A549 (cell line): ENCODE measurements around the gene KLHL29. TPM values are rescaled to one million over a fixed set of nuclear protein-coding genes. Genes with fewer than 3 reads are reported as not detected.

Experiments
- ATAC-seq, 2 experiments: fragments of 200-7000 bp in 1 of 2; fragments of >200 bp in 1 of 2; cut with Nextera tagmentation in 1 of 2; cut with Tn5 transposase in 1 of 2; 3 replicates each; pipeline versions ENCODE4 v1.8.0 to v1.9.1; 2018 to 2020; ENCODE audit warnings: mild to moderate bottlenecking in 1 of 2, moderate library complexity in 1 of 2
- CTCF ChIA-PET: fragments of 300-600 bp; sonication (Branson Sonifier 250); formaldehyde crosslinking; extraction: SDS; loops from one replicate; lab custom pipeline; 2021; ENCODE audit warnings: antibody characterized with exemption, inconsistent platforms; lab: Yijun Ruan, JAX
- POLR2A ChIA-PET: fragments of 350-600 bp; formaldehyde crosslinking; extraction: SDS; loops from one replicate; lab custom pipeline; 2021; ENCODE audit warnings: antibody characterized with exemption, inconsistent platforms; lab: Yijun Ruan, JAX
- DNase-seq, 2 experiments: peaks; one replicate each; pipeline versions ENCODE4 v3.0.0 to v3.0.0-alpha.2; 2011 to 2016; ENCODE audit warnings: low read depth in 1 of 2, low spot score in 1 of 2
- FAIRE-seq: peaks from 2 replicates; lab custom pipeline; 2011; peaks lifted over from hg19 to GRCh38; lab: Jason Lieb, UNC
- H3K27ac ChIP-seq, 2 experiments: fragments of >200 bp; sonication (Bioruptor Twin); formaldehyde crosslinking; 3 replicates each; pipeline ENCODE4 v1.5.1; 2016 to 2017
- H3K4me1 ChIP-seq: fragments of >200 bp; sonication (Bioruptor Twin); formaldehyde crosslinking; 3 replicates; pipeline ENCODE4 v1.6.1; 2016
- H3K4me2 ChIP-seq: fragments of >200 bp; sonication (Bioruptor Twin); formaldehyde crosslinking; 3 replicates; pipeline ENCODE4 v1.6.1; 2016
- H3K4me3 ChIP-seq: fragments of >200 bp; sonication (Bioruptor Twin); formaldehyde crosslinking; 3 replicates; pipeline ENCODE4 v1.5.1; 2016
- H3K9me3 ChIP-seq: fragments of >200 bp; sonication (Bioruptor Twin); formaldehyde crosslinking; 3 replicates; pipeline ENCODE4 v1.6.1; 2016
- CBX2 ChIP-seq: fragments of 200-600 bp; sonication (generic); IDR thresholded peaks from 2 replicates; pipeline ENCODE4 v1.6.1; 2016; ENCODE audit warnings: low read depth, mild to moderate bottlenecking, borderline replicate concordance
- ELK1 ChIP-seq: fragments of 150-350 bp; IDR thresholded peaks from 2 replicates; pipeline ENCODE4 v1.6.1; 2014; ENCODE audit warnings: low read depth, mild to moderate bottlenecking, low read length
- EP300 ChIP-seq, 2 experiments: fragments of >200 bp; sonication (Bioruptor Twin); formaldehyde crosslinking; IDR thresholded peaks; 2 replicates in 1 of 2; 3 replicates in 1 of 2; pipeline ENCODE4 v1.6.1; 2016 to 2017
- FOSL2 ChIP-seq, 2 experiments: fragments of 450-650 bp in 1 of 2; fragments of >200 bp in 1 of 2; sonication (Bioruptor Twin) in 1 of 2; formaldehyde crosslinking; IDR thresholded peaks; 2 replicates each; pipeline versions ENCODE4 v1.5.0 to v1.6.1; 2016 to 2020; ENCODE audit warnings: mild to moderate bottlenecking in 1 of 2, moderate library complexity in 1 of 2
- HMGXB4 ChIP-seq: fragments of 250-450 bp; sonication (Bioruptor Pico); IDR thresholded peaks from 2 replicates; pipeline ENCODE4 v1.5.0; 2021; ENCODE audit warnings: mild to moderate bottlenecking, moderate library complexity, borderline replicate concordance
- JUNB ChIP-seq: fragments of >200 bp; sonication (Bioruptor Twin); formaldehyde crosslinking; IDR thresholded peaks from 2 replicates; pipeline ENCODE4 v1.6.1; 2016
- MAZ ChIP-seq: fragments of 150-350 bp; IDR thresholded peaks from 2 replicates; pipeline ENCODE4 v1.6.1; 2014; ENCODE audit warnings: antibody characterized with exemption, low read depth, low read length, borderline replicate concordance
- RAD21 ChIP-seq, 2 experiments: fragments of >200 bp in 1 of 2; sonication (Bioruptor Twin) in 1 of 2; formaldehyde crosslinking in 1 of 2; IDR thresholded peaks in 1 of 2; conservative IDR thresholded peaks in 1 of 2; 2 replicates in 1 of 2; 3 replicates in 1 of 2; pipeline ENCODE4 v1.6.1; 2012 to 2018; ENCODE audit warnings: inconsistent platforms in 1 of 2
- REST ChIP-seq: fragments of 200-600 bp; sonication (generic); IDR thresholded peaks from 2 replicates; pipeline ENCODE4 v1.6.1; 2016; ENCODE audit warnings: antibody characterized with exemption, mild to moderate bottlenecking, moderate library complexity
- ZSCAN20 ChIP-seq: fragments of 250-450 bp; sonication (Bioruptor Pico); IDR thresholded peaks from 2 replicates; pipeline ENCODE4 v1.8.0; 2022; ENCODE audit warnings: mild to moderate bottlenecking, moderate library complexity
- WGBS: methylation state at CpG from one replicate; pipeline ENCODE4 v1.1.6; 2017; ENCODE audit errors: missing lambda C conversion rate; 5-methylcytosine and 5-hydroxymethylcytosine counted together
- polyA plus RNA-seq, 4 experiments: library from polyadenylated mRNA; depleted of rRNA in 3 of 4; stranded (reverse); fragments of >200 nt; fragmentation: RNase III in 1 of 4; extraction: RNeasy Plus Mini Kit Qiagen cat#74134 plus additional on column Dnase treatment in 1 of 4; gene quantifications; 2 replicates in 3 of 4; 3 replicates in 1 of 4; pipeline ENCODE4 v1.2.3, GENCODE V29; 2011 to 2017

KLHL29 gene
- polyA plus RNA-seq, 2 of the 4 experiments (the other 2 are of a cell fraction), result 1.3 to 2.5 TPM

- no peak overlapping the region for H3K4me2 ChIP-seq
- H3K4me1 ChIP-seq, result peaks cover 21% of the 10 kb centered on the region
- POLR2A ChIA-PET, result no interaction called here
- DNase-seq, result no peak
- TF ChIP-seq ZSCAN20 (CRISPR knock-in tag), result no peak
- no peak for TF ChIP-seq MAZ
- no peak for TF ChIP-seq RAD21 (conservative IDR thresholded peaks at IDR 0.05 in 1 of 2, IDR thresholded peaks at IDR 0.05 in 1 of 2)
- TF ChIP-seq ELK1, result no peak
- no peaks in the 10 kb centered on the region for H3K9me3 ChIP-seq
- CTCF ChIA-PET, result no interaction called here
- FAIRE-seq, result no peak
- H3K4me3 ChIP-seq, result no peak overlapping the region
- H3K27ac ChIP-seq, result no peak overlapping the region
- no peak for ATAC-seq
These were observed 370.0 kb downstream of the KLHL29 start for GRCh38 chr2:23754970-23755369.

GRCh38 chr2:23756593-23757292 is 371.8 kb downstream of the KLHL29 start:
- ATAC-seq, result no peak; a peak in 1 of 6 replicates
- no peak overlapping the region for H3K27ac ChIP-seq
- no peak for TF ChIP-seq EP300 (IDR thresholded peaks at IDR 0.05)
- TF ChIP-seq HMGXB4 (CRISPR knock-in tag), result no peak
- TF ChIP-seq FOSL2 (IDR thresholded peaks at IDR 0.05), result no peak
- no peak for TF ChIP-seq FOSL2 (CRISPR knock-in tag; IDR thresholded peaks at IDR 0.05)
- no peak for TF ChIP-seq REST

GRCh38 chr2:23757686-23758433 is 372.9 kb downstream of the KLHL29 start:
- H3K4me2 ChIP-seq, result peak overlapping the region; percentile 40

More at GRCh38 chr2:23756593-23757292, 371.8 kb downstream of the KLHL29 start:
- DNase-seq (no peak), FAIRE-seq (peak; percentile 23)
- ChIA-PET POLR2A (no interaction called here), CTCF (interaction anchor here (1.0 kb wide), 1 partner anchor 170 kb away, joined by 3 read pairs; the partner anchor contains the start of gene ATAD2B)
- 89% methylated on average over 7 of the region's 7 CpGs for WGBS
- Histone ChIP-seq H3K9me3 (no peaks in the 10 kb centered on the region), H3K4me2 (no peak overlapping the region), H3K4me3 (no peak overlapping the region), H3K4me1 (peaks cover 21% of the 10 kb centered on the region)

More at GRCh38 chr2:23757686-23758433, 372.9 kb downstream of the KLHL29 start:
- CTCF ChIA-PET, result interaction anchor here (1.0 to 1.4 kb wide), 2 partner anchors 169 to 371 kb away, joined by 3 read pairs; partner anchors contain the start of gene ATAD2B
- TF ChIP-seq CBX2, result no peak
- 0 out of 2 replicates have a peak, but pooled peaks have one; percentile 69 for TF ChIP-seq FOSL2 (IDR thresholded peaks at IDR 0.05)
- peak; percentile 82 for TF ChIP-seq FOSL2 (CRISPR knock-in tag; IDR thresholded peaks at IDR 0.05)
- TF ChIP-seq JUNB, result peak; percentile 43; the same call in 1 of the 2 replicates
- Histone ChIP-seq H3K27ac (peak overlapping the region; percentile 8 to 32; a peak in 2 of 6 replicates), H3K4me1 (peaks cover 21% of the 10 kb centered on the region), H3K9me3 (no peaks in the 10 kb centered on the region), H3K4me3 (no peak overlapping the region)
- ATAC-seq (peak; percentile 92), FAIRE-seq (peak; percentile 86), DNase-seq (peak; percentile 43 to 70)
- WGBS, result 70% methylated on average over 6 of the region's 6 CpGs
- POLR2A ChIA-PET, result no interaction called here
